NCI-H345 treated with DMSO at 0.1 percent for 48 hours (cell line): ENCODE data around the gene PCSK7.

ENCODE experiments used
- DNase-seq: peaks from one replicate; lab custom pipeline; 2025; ENCODE audit not compliant: unreplicated experiment; lab: John Stamatoyannopoulos, UW

Gene PCSK7

GRCh38 chr11:117169736-117170135 lies 62.1 kb downstream of the PCSK7 start:
- no peak for DNase-seq

DNA sequence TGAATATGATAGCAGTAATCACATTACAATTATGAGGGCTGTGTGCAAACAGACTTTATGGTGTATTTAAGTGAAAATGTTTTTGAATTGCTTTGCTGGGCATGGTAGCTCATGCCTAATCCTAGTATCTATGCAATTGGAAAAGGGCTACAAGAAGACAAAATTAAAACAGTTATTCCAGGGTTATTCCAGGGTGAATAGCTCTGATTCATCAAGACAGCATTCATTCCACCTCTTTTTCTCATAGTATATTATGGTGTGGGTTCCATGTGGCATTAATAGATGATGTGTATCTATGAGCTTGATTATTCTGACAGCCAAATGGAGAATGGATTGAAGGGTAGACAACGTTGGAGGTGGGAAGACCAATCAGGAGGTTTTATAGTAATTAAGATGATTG lies 65.4 kb downstream of the PCSK7 start:
- no peak for DNase-seq

- no peak for DNase-seq
Measured at GRCh38 chr11:117160826-117161225, 71.0 kb downstream of the PCSK7 start.

GRCh38 chr11:117159892-117160291 lies 72.0 kb downstream of the PCSK7 start:
- no peak for DNase-seq

DNA sequence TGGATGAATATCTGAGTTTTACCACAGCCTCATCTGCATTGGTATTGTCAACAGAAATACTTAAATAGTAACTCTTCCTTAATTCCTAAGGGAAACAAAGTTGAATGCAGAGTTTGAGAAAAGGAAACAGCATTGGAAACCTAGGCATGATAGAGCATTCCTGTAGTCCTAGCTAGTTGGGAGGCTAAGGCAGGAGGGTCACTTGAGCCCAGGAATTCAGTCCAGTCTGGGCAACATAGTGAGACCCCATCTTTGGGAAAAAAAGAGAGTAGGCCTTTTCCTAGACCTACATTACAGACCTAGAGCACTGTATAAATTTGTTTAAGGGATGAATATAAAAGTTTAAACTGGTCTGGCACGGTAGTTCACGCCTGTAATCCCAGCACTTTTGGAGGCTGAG lies 74.4 kb downstream of the PCSK7 start:
- DNase-seq: no peak

- no peak for DNase-seq
Measured at GRCh38 chr11:117154468-117154867, 77.4 kb downstream of the PCSK7 start.
